IPS-11a (cell line): ENCODE data around the gene CRYZL1.
"Not testable (repeated sequence)": the region's sequence is repeated elsewhere in the genome, so short reads cannot be mapped to it uniquely, and the experiment has no call there.

Experiments
- H3K4me3 ChIP-seq: one replicate; pipeline ENCODE4 v1.5.1; 2013; ENCODE audit warnings: low read depth, low read length, control low read depth

CRYZL1 gene

GRCh38 chr21:33640697-33641351, 717 bp downstream of the CRYZL1 start:
- peak overlapping the region; percentile 78 for H3K4me3 ChIP-seq

- H3K4me3 ChIP-seq: no peak overlapping the region
Measured at GRCh38 chr21:33634254-33634653, 7.3 kb downstream of the CRYZL1 start.

DNA sequence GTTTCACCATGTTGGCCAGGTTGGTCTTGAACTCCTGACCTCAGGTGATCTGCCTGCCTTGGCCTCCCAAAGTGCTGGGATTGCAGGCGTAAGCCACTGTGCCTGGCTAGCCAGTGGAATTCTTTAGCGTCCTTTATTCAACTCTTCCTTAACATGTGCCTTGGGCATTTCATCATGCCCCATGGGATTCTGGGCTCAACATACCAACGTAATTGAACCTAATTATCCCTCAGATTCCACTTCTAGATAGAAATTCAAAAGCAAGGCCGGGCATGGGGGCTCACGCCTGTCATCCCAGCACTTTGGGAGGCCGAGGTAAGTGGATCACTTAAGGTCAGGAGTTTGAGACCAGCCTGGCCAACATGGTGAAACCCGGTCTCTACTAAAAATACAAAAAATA, 15.4 kb downstream of the CRYZL1 start:
- not testable (repeated sequence) for H3K4me3 ChIP-seq

DNA sequence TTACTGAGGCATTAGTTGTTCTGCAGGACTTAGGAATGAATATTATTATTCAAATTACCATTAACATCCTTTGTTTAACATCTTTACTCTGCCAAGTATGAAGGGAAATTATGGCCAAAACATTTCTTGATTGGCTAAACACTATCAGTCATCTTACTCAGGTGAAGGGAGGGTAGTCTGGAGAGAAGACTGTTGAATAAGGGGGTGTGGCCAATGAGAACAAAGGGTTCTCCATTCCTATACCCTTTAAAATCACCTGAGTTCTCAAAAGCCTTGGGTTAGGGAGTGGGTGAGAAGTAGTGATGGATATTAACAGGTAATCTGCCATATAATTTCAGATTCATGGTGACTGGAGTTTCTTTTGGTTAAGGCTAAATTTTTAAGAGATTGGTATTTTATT, 19.3 kb downstream of the CRYZL1 start:
- no peak overlapping the region for H3K4me3 ChIP-seq

GRCh38 chr21:33619726-33620125, 21.8 kb downstream of the CRYZL1 start:
- H3K4me3 ChIP-seq: no peak overlapping the region

DNA sequence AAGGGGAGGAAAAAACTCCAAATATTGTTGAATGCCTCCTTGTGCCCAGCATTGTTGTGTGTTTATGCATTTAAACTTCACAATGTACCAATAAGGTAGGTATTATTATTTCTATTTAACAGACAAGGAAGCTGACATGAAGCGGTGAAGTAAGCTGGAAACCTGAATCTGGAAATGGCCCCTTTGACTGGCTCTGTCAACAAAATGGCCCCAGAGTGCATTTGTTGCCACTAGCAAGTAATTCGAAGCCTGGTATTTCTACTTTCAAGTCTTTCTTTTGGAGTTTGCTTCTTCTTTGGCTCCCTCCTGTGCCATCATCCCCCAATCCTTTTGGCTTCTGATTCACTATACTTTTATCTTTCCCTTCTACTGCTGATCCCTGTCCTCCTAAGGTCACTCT, 23.1 kb downstream of the CRYZL1 start:
- H3K4me3 ChIP-seq: no peak overlapping the region

GRCh38 chr21:33617565-33617964, 24.0 kb downstream of the CRYZL1 start:
- not testable (repeated sequence) for H3K4me3 ChIP-seq

DNA sequence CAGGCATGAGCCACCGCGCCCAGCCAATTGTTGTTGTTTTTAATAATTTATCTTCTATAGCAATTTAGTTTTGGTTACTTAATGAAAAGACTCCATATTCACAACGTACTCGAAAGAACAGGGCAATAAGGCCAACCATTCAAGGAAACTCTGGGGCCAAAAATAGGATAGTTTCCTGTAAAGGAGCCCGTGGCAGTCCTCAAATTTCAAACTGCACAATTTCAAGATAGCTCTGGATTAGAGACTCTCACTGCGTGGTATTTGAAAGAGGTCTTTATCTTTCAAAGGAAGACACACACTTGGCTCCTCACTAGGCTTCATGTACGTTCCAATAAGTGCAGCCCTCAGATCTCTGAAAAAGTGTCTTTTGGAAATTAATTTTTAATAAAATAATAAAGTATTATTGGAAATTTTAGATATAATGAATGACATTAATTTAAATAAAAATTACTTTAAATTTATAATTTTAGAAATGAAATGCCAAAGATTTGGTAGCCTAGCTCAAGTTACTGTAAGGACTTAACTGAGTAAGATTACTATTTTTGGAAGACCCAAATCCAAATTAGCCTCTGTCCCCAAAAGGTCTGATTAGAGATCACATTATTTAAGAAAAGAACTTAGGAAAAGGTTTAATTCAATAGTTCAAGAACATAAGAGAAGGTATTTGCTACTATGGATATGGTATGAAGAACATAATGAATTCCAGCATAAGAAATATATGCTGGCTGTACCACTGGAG, 30.4 kb downstream of the CRYZL1 start:
- H3K4me3 ChIP-seq: no peak overlapping the region

DNA sequence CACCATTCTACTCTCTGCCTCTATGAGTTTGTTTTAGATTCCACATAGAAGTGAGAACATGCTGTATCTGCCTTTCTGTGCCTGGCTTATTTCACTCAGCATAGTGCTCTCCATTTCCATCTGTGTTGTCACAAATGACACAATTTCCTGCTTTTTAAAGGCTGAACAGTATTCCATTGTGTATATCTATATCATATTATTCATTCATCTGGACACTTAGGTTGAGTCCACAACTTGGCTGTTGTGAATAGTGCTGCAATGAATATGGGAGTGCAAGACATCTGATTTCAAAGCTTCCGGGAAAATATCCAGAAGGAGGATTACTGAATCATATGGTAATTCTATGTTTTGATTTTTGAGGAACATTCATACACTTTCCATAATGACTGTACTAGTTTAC, 33.0 kb downstream of the CRYZL1 start:
- H3K4me3 ChIP-seq: no peak overlapping the region

GRCh38 chr21:33598051-33598450, 43.5 kb downstream of the CRYZL1 start:
- no peak overlapping the region for H3K4me3 ChIP-seq

DNA sequence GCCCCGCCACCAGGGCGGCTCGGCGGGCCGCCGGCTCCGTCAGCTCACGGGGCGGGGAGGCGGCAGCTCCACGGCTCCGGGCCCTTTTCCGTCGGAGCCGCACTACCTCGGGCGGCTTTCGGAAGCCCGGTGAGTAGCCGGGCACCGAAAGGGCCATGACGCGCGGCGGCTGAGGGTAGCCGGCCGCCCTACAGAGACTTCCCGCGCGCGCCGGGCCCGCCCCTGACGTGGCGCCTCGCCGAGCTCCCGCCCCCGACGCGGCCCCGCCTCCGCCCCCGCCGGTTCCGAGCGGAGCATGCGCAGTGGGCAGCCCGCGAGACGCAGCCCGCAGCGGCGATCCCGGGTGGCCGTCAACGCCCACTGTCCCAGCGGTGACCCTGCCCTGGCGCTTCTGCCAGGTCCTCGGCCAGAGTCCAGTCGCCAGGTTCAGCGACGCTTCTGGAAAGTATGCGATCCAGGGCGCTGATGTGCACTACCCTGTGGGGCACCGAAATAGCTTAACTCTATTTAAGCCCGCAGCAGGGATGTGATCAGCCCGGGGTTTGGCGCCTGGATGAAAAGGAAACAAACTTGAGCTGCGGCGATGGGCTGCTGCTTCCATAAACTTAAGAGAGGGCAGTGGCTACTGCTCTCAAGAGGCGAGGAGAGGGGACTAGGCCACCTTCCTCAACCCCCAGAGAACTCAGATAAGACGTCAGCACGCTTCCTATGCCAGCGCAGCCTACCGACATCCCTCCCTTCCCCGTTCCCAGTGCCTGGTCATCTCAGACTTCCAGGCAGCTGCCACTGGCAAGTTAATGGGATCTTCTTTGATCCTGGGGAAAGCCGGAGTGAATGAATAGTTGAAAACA, 52.8 kb downstream of the CRYZL1 start, which contains the start of gene DONSON:
DONSON (minus strand) TSS at position 200 of the 851 bp plus-strand sequence; CDS start at position 157, 43 bp downstream.
- H3K4me3 ChIP-seq: peak within 1 kb of the TSS; percentile 76

DNA sequence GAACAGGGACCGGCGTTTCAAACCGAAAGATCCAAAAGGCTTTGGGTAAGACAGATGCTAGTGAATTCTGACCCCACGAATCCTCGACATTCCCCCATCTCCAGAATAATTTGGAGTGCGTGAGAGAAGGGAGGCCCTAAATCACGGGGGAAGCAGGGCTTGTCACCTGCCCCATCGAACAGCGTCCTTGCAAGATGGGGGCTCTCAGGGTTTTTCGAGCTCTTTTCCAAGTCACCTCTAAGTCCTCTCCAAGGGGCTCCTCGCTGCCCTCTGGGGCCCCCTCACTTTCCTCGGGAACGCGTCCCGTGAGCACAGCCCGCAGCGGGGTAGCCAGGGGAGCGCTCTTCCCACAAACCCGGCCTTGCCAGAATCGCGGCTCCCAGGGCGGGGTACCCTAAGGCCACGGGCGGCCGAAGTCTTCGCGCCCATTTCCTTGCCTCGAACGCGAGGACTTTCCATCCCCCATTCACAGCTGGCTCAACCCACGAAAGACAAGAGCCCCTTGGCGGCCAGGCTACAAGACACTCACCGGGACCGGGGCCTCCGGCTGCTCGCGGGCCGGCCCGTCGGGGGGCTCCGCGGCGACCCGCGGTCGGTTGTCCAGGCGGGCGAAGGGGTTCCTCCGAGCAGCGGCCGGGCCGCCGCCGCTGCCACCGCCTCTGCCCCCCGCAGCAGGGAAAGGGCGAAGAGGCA, 53.6 kb downstream of the CRYZL1 start:
- peak overlapping the region; percentile 76 for H3K4me3 ChIP-seq

- H3K4me3 ChIP-seq: no peak overlapping the region
Measured at GRCh38 chr21:33586927-33587326, 54.6 kb downstream of the CRYZL1 start.

DNA sequence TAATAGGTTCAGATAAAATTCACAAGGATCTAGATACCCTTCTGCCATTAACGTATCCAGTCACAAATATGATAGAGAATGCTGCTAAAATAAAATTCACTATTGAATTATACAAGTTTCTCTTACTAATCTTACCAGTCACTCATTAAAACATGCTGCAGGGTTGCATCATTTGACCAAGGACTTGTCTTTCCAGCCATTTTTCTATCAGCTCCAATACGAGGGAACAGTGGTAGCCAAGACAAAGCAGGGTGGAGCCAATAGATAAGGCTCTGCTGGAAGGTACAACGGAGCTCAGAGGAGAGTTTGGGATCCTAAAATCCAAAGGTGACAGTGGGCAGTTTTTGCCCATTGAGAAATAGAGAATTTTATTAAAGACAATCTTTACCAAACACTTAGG, 57.1 kb downstream of the CRYZL1 start:
- H3K4me3 ChIP-seq: no peak overlapping the region

DNA sequence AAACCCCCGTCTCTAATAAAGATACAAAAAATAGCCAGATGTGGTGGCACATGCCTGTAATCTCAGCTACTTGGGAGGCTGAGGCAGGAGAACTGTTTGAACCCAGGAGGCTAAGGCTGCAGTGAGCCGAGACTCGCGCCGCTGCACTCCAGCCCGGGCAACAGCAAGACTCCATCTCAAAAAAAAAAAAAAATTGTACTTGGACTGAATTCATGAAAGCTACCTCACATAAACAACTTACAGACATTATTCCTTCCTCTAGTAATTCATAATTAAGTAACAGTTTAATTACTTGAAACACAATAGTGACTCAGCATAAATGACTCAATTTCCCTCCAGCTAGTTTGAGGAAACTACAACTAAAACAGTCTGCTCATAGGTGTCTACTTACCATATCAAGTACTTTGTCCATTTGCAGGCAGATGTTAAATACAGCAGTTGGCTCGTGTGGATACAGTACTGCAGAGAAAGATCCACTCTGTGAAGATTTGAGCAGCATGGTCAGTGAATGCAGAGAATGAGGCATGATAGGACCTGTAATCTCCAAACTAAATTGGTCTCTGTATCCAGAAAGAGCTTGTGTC, 62.5 kb downstream of the CRYZL1 start:
- H3K4me3 ChIP-seq: no peak overlapping the region

DNA sequence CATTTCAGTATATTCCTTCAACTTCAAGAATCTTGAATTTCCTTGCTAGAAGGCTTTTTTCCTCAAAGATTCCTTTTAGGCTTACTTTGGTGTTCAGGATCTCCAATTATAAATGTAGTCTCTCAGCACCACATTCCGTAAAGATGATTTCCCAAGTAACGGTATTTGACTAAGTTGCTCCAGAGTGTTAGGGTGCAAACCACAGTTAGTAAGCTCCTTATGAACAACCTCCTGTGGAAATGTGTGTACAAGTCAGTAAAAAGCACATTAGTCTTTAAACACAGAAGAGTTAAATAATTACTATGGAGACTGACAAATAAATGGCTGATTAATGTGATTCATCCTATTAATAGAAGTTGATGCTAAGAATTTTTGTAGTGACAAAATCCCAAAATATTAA, 63.3 kb downstream of the CRYZL1 start:
- H3K4me3 ChIP-seq: no peak overlapping the region

GRCh38 chr21:33576741-33577141, 64.8 kb downstream of the CRYZL1 start:
- H3K4me3 ChIP-seq: not testable (repeated sequence)

GRCh38 chr21:33572350-33572749, 69.2 kb downstream of the CRYZL1 start:
- H3K4me3 ChIP-seq: no peak overlapping the region

- no peak overlapping the region for H3K4me3 ChIP-seq
Measured at GRCh38 chr21:33569991-33570390, 71.5 kb downstream of the CRYZL1 start.

GRCh38 chr21:33568448-33568847, 73.1 kb downstream of the CRYZL1 start:
- no peak overlapping the region for H3K4me3 ChIP-seq

DNA sequence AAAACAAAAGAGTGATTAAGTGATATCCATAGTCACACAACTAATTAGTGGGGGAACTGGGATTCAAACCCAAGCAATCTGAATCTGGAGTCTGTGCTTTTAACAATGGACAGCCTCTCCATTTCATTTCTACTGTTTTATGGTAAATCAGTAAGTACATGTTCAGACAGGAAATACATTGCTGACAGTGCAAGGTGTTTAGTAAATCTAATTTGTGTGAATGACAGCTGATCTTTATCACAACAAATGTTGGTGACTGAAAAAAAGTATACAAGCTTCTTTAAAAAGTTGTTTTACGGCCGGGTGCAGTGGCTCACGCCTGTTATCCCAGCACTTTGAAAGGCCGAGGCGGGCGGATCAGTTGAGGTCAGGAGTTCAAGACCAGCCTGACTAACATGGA, 73.6 kb downstream of the CRYZL1 start:
- H3K4me3 ChIP-seq: no peak overlapping the region
